Endothelial cell of umbilical vein (primary cell): ENCODE results near the gene GNG2.

Experiments
- CTCF ChIP-seq, 2 donors: IDR thresholded peaks; 1 replicate in 1 of 2; 2 replicates in 1 of 2; pipeline ENCODE4 v1.5.1; 2011; ENCODE audit warnings: low read length in 2 of 2, mild to moderate bottlenecking in 2 of 2, moderate library complexity in 2 of 2, control low read depth in 1 of 2, inconsistent platforms in 1 of 2, low read depth in 1 of 2; ENCODE audit not compliant: insufficient read depth in 1 of 2; ENCODE audit errors: extremely low read depth in 1 of 2
- EZH2 ChIP-seq: IDR thresholded peaks from 2 replicates; pipeline ENCODE4 v1.6.1; 2012; ENCODE audit warnings: borderline replicate concordance, low read depth, mild to moderate bottlenecking, moderate library complexity, low read length, inconsistent platforms; ENCODE audit not compliant: severe bottlenecking
- FOS ChIP-seq: IDR thresholded peaks from 2 replicates; pipeline ENCODE4 v1.6.1; 2011; ENCODE audit warnings: mild to moderate bottlenecking, low read length, moderate library complexity, borderline replicate concordance; ENCODE audit not compliant: insufficient read depth
- GATA2 ChIP-seq: IDR thresholded peaks from 2 replicates; pipeline ENCODE4 v1.7.0; 2011; ENCODE audit warnings: low read depth, mild to moderate bottlenecking, moderate library complexity, mixed read lengths, low read length; ENCODE audit not compliant: insufficient read length, insufficient read depth
- JUN ChIP-seq: IDR thresholded peaks from 2 replicates; pipeline ENCODE4 v1.6.1; 2011; ENCODE audit warnings: borderline replicate concordance, low read depth; ENCODE audit not compliant: insufficient read length, insufficient read depth
- MAX ChIP-seq: IDR thresholded peaks from 2 replicates; pipeline ENCODE4 v1.6.1; 2011; ENCODE audit not compliant: insufficient read depth, insufficient read length
- POLR2A ChIP-seq: IDR thresholded peaks from 2 replicates; pipeline ENCODE4 v1.6.1; 2012; ENCODE audit warnings: low read depth, mild to moderate bottlenecking, control low read depth, low read length
- POLR2AphosphoS5 ChIP-seq: IDR thresholded peaks from 2 replicates; pipeline ENCODE4 v1.6.1; 2012; ENCODE audit warnings: low read depth, mild to moderate bottlenecking, control low read depth, low read length, moderate library complexity; ENCODE audit not compliant: insufficient read depth

GRCh38 chr14:52012635-52013034, 152.2 kb downstream of the GNG2 start:
- no peak for TF ChIP-seq POLR2A
- TF ChIP-seq CTCF (IDR thresholded peaks at IDR 0.05; ENCODE audit: extremely low read depth in 1 of 2, insufficient read depth in 1 of 2, low read depth in 1 of 2, low read length in 2 of 2), result no peak
- TF ChIP-seq POLR2AphosphoS5, result peak; percentile 3
- TF ChIP-seq EZH2, result no peak
- TF ChIP-seq FOS, result no peak
- TF ChIP-seq GATA2, result no peak
- no peak for TF ChIP-seq MAX
- no peak for TF ChIP-seq JUN
